ENCODE data around the gene CNTNAP2.

Gene CNTNAP2

GRCh38 chr7:146701166-146701565 lies 584.6 kb downstream of the CNTNAP2 start:
- no peak for DNase-seq

- no peak for DNase-seq
These were observed 586.3 kb downstream of the CNTNAP2 start for GRCh38 chr7:146702898-146703297.

- no peak for DNase-seq
These were observed 592.9 kb downstream of the CNTNAP2 start for GRCh38 chr7:146709451-146710027.

- no peak for DNase-seq
These were observed 596.6 kb downstream of the CNTNAP2 start for GRCh38 chr7:146713205-146713604.

GRCh38 chr7:146713934-146714333 lies 597.3 kb downstream of the CNTNAP2 start:
- DNase-seq = no peak

- no peak for DNase-seq
These were observed 603.6 kb downstream of the CNTNAP2 start for GRCh38 chr7:146720195-146720594.

- DNase-seq = no peak
These were observed 606.4 kb downstream of the CNTNAP2 start for GRCh38 chr7:146722986-146723385.

- DNase-seq = no peak
These were observed 608.9 kb downstream of the CNTNAP2 start for GRCh38 chr7:146725520-146725919.

GRCh38 chr7:146728141-146728540 lies 611.5 kb downstream of the CNTNAP2 start:
- DNase-seq = no peak

GRCh38 chr7:146728611-146729010 lies 612.0 kb downstream of the CNTNAP2 start:
- no peak for DNase-seq

- DNase-seq = no peak
These were observed 614.6 kb downstream of the CNTNAP2 start for GRCh38 chr7:146731185-146731584.

- DNase-seq = no peak
These were observed 619.4 kb downstream of the CNTNAP2 start for GRCh38 chr7:146735992-146736391.

- DNase-seq = no peak
These were observed 620.0 kb downstream of the CNTNAP2 start for GRCh38 chr7:146736446-146737190.

GRCh38 chr7:146740039-146740438 lies 623.4 kb downstream of the CNTNAP2 start:
- DNase-seq = no peak

- no peak for DNase-seq
These were observed 625.3 kb downstream of the CNTNAP2 start for GRCh38 chr7:146741911-146742310.

GRCh38 chr7:146754385-146754784 lies 637.8 kb downstream of the CNTNAP2 start:
- DNase-seq = no peak

GRCh38 chr7:146755585-146755984 lies 639.0 kb downstream of the CNTNAP2 start:
- DNase-seq = no peak

GRCh38 chr7:146764458-146764857 lies 647.9 kb downstream of the CNTNAP2 start:
- peak; percentile 64 for DNase-seq

- peak; percentile 85 for DNase-seq
These were observed 652.4 kb downstream of the CNTNAP2 start for GRCh38 chr7:146768957-146769356.

- no peak for DNase-seq
These were observed 656.0 kb downstream of the CNTNAP2 start for GRCh38 chr7:146772601-146773000.

GRCh38 chr7:146773506-146773905 lies 656.9 kb downstream of the CNTNAP2 start:
- DNase-seq = no peak

GRCh38 chr7:146781352-146782116 lies 664.9 kb downstream of the CNTNAP2 start:
- DNase-seq = no peak

- no peak for DNase-seq
These were observed 670.7 kb downstream of the CNTNAP2 start for GRCh38 chr7:146787266-146787665.

- DNase-seq = no peak
These were observed 671.4 kb downstream of the CNTNAP2 start for GRCh38 chr7:146788008-146788407.
